ENCODE data around the gene PPP1R15B.

The PPP1R15B gene

DNA sequence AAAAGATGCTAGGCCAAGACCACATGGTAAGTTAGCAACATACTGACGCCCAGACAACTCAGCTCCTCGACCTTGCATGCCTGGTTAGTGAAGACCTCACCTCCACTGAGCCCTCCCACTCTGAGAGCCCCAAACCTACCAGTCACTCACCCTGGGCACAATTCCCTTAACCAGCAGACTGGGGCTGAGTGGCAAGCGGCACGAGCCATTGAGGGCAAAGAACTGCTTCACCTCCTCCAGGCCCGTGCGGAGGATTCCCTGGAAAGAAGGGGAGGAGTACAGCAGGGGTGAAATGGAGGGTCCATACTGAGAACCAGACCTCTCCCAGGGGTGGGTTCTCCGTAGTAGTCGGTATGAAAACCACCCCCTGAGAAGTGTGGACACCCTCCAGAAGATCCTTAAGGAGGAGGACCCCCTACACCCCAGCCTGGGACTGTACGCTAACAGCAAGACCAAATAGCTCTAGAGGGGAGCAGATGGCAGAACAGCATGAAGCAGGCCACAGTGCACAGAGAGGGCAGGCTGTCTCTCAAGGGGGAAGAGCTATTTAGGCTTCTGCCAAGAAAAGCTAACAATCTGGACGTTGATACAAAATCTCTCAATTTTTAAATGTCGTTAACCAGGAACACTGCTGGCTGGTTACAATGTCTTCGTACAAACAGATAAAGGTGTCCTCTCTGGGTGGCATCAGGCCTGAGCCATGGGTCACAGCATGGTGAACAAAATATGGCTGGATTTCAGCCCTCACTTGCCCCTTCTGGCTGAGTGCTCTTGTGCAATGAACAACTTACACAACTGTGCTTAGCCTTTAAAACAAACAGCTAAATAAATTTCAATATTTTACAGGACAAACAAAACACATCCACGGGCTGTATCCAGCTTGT lies 31.0 kb upstream of the PPP1R15B start:
- no peak overlapping the region for H3K4me3 ChIP-seq (ENCODE audit: low read depth, low read length)
- TF ChIP-seq, protein P1, sequence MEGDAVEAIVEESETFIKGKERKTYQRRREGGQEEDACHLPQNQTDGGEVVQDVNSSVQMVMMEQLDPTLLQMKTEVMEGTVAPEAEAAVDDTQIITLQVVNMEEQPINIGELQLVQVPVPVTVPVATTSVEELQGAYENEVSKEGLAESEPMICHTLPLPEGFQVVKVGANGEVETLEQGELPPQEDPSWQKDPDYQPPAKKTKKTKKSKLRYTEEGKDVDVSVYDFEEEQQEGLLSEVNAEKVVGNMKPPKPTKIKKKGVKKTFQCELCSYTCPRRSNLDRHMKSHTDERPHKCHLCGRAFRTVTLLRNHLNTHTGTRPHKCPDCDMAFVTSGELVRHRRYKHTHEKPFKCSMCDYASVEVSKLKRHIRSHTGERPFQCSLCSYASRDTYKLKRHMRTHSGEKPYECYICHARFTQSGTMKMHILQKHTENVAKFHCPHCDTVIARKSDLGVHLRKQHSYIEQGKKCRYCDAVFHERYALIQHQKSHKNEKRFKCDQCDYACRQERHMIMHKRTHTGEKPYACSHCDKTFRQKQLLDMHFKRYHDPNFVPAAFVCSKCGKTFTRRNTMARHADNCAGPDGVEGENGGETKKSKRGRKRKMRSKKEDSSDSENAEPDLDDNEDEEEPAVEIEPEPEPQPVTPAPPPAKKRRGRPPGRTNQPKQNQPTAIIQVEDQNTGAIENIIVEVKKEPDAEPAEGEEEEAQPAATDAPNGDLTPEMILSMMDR (IDR thresholded peaks at IDR 0.05; ENCODE audit: low read depth, low read length), result no peak

DNA sequence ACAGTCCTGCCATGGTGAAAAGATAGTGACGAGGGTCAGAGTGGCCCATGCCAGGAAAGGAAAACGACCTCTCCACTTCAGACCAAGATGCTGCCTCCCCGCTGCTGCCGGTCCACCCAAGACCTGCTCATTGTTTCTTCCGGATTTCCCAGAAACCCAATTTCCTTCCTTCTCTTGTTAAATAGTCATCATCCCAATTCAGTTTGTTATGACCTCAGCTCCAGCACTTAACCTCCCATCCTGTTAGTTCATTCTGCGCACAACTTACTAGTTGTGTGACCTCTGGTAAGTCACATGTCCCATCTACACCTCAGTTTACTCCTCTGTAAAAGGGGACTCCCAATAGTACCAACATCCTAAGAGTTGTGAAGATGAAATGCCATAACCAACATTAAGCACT lies 29.9 kb upstream of the PPP1R15B start:
- TF ChIP-seq, protein P1 (IDR thresholded peaks at IDR 0.05; ENCODE audit: low read depth, low read length), result no peak
- no peak overlapping the region for H3K4me3 ChIP-seq (ENCODE audit: low read depth, low read length)

DNA sequence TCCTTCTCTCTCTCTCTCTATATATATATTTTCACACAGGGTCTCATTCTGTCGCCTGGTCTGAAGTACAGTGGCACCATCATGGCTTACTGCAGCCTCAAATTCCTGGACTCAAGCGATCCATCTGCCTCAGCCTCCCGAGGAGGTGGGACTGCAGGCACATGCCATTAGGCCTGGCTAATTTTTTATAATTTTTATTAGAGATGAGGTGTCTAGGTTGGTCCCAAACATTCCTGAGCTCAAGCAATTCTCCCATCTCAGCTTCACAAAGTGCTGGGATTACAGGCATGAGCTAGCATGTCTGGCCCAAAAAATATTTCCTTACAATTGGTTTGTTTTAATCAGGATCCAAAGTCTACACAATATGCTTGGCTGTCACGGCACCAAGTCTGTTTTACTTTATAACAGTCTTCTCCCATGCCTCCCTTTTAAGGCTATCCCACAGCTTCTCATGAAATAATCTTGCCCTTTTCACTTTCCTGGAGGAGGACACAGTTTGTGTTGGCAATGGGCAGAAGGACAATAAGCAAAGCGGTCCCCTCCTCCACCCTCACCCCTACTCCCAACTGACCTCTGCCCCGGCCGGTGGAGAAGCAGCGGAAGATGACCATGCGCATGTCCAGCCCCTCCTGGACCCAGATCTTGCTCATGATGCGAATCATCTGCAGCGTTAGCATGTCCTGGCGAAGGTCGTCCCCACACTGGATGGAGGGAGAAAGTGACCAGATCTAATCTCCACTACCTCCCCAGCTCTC lies 28.2 kb upstream of the PPP1R15B start:
- H3K4me3 ChIP-seq (ENCODE audit: low read depth, low read length), result no peak overlapping the region
- TF ChIP-seq, protein P1 (IDR thresholded peaks at IDR 0.05; ENCODE audit: low read depth, low read length), result no peak

DNA sequence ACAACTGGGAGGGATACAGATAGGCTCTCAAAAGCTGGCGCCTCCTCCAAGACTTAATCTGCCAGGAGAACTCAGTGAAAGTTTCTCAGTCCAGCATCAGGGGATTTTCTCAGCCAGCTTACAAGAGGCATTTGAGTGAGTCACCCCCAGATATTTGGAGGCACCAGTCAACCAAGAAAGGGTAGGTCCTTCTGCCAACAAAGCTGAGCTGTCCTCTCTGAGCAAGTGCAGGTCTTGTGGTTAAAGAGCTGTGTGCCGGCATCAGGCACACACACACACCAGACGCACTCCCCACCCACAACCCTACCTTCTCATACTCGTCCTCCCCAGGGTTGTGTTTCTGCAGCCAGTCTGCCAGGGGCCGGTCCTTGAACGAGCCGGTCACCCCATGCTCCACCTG lies 27.0 kb upstream of the PPP1R15B start:
- no peak overlapping the region for H3K4me3 ChIP-seq (ENCODE audit: low read depth, low read length)
- TF ChIP-seq, protein P1 (IDR thresholded peaks at IDR 0.05; ENCODE audit: low read depth, low read length), result no peak

DNA sequence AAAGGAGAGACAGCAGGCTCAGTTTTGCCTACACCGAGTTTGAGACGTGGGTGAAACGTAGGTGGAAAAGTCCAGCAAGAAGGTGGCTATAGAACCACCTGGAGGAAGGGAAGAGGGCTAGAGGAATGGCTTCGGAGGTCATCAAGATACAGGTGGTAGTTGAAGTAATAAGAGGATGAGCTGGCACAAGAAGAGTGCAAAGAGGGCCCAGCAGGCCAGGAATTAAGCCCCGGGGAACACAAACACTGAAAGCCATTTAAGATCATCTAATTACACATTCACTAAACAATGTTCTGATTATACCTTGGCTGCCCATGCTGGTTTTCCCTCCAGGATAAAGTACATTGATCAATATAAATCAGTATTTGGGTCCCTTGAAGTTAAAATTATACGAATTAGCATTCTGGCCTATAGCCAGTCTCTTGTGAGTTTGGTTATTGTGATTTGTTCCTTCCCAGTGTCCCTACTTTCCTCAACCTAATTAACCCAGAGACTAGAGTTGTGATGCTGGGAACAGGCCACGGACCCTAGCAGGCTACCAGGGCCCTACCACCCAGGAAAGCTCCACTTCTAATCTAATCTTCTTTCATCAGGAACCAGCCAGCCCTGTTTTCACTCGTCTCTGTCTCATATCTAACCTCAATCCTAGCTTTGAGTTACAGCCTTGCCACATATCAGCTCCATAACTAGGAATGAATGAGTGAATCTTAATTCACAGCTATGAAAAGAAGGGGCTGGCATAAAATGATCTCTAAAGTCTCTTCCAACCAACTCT lies 26.4 kb upstream of the PPP1R15B start:
- TF ChIP-seq, protein P1 (IDR thresholded peaks at IDR 0.05; ENCODE audit: low read depth, low read length), result no peak
- no peak overlapping the region for H3K4me3 ChIP-seq (ENCODE audit: low read depth, low read length)

DNA sequence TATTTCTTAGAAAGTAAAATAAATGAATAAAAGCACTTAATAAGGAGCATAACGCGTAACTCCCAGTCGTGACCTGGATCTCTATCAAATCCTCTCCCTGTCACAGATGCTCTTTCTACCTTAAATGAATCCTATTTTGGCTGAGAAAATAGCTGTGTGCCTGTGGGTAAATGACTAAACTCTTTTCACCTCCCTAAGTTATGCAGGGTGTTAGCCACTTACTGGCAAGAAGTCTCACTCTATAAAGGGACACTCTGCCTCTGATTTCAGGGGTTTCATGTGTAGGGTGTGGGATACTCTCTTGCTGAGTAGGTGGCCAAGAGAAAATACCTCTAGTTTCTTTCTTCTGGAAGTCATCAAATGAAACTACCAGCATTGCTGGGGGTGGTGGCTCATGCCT lies 24.3 kb upstream of the PPP1R15B start:
- TF ChIP-seq, protein P1 (IDR thresholded peaks at IDR 0.05; ENCODE audit: low read depth, low read length), result no peak
- H3K4me3 ChIP-seq (ENCODE audit: low read depth, low read length), result no peak overlapping the region
